Measurements from ENCODE around the gene GALNT14. TPM values are rescaled to one million over a fixed set of nuclear protein-coding genes. Genes with fewer than 3 reads are reported as not detected.

GALNT14 gene
- total RNA-seq, 1 donor from 2014 or later = 1.7 TPM

- Mint-ChIP-seq H3K27ac (no peak overlapping the region), H3K9me3 (no peaks in the 10 kb centered on the region), H3K36me3 (no peaks in the 10 kb centered on the region), H3K4me3 (no peak overlapping the region), H3K4me1 (peaks cover 21% of the 10 kb centered on the region), H3K27me3 (ENCODE audit: low read depth) (peaks cover 9% of the 10 kb centered on the region)
- TF ChIP-seq CTCF (IDR thresholded peaks at IDR 0.05; ENCODE audit: unreplicated experiment) = no peak
- DNase-seq (ENCODE audit: low spot score in 2 of 2, unreplicated experiment in 2 of 2) = no peak
Observed at GRCh38 chr2:30979822-30980245, 158.4 kb downstream of the GALNT14 start.

DNA sequence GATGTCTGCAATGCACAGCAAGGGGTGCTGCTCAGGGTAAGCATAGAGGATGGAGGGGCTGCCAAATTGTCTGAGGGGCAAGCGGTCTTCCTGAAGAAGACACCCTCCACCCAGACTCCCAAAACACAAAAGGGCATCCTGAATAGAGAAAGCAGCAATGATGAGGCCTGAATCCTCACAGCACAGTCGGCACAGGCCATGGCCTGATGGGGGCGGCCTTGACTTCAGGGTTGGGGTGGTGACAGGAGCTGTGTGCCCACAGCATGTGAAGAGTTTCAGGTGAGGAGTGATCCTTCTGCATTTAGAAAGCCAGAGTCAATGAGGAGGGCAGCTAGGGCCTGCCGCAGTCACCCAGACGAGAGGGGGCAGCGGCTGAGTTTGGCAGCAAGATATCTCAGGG is 159.4 kb downstream of the GALNT14 start:
- Mint-ChIP-seq H3K27me3 (ENCODE audit: low read depth) (peaks cover 5% of the 10 kb centered on the region), H3K4me1 (peaks cover 25% of the 10 kb centered on the region), H3K36me3 (no peaks in the 10 kb centered on the region), H3K9me3 (no peaks in the 10 kb centered on the region), H3K27ac (no peak overlapping the region), H3K4me3 (no peak overlapping the region)
- no peak for TF ChIP-seq CTCF (IDR thresholded peaks at IDR 0.05; ENCODE audit: unreplicated experiment)
- no peak for DNase-seq (ENCODE audit: low spot score in 2 of 2, unreplicated experiment in 2 of 2)

DNA sequence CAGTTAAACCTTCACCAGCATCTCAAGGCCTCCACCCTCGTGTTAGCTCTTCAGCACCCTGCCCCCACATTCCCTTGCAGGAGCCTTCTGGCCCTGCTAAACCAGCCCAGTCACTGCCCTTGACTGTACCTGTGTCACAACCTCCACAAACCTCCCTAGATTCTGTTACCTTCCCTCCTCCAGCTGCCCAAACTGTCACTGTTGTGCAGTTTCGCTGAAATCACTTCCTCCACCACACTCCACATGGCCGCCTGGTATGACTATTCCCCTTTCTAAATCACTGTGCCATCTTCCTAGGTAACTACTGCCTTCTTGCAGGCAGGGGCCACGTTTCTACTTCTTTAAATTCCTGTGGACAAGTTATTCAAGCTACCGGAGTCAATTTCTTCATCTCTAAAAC is 160.2 kb downstream of the GALNT14 start:
- Mint-ChIP-seq H3K27ac (no peak overlapping the region), H3K4me1 (peaks cover 25% of the 10 kb centered on the region), H3K4me3 (no peak overlapping the region), H3K36me3 (no peaks in the 10 kb centered on the region), H3K27me3 (ENCODE audit: low read depth) (peaks cover 2% of the 10 kb centered on the region), H3K9me3 (no peaks in the 10 kb centered on the region)
- TF ChIP-seq CTCF (IDR thresholded peaks at IDR 0.05; ENCODE audit: unreplicated experiment) = no peak
- DNase-seq (ENCODE audit: low spot score in 2 of 2, unreplicated experiment in 2 of 2) = no peak

DNA sequence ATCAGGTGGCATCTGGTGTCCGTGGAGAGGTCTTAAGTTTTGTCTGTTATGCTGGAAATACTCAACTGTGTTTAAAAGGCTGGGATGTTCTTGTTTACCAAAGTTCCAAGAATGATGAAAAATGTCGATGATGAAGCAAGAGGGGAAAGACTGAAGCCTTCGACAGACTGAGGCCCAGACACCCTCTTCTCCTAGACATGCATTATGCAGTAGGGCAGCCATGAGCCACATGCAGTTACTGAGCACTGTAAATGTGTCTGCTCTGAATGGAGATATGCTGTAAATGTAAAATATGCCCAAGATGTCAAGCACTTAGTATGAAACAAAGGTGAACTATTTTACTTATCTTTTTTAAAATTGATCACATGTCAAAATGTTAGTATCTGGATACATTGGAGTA is 163.1 kb downstream of the GALNT14 start:
- no peak for TF ChIP-seq CTCF (IDR thresholded peaks at IDR 0.05; ENCODE audit: unreplicated experiment)
- H3K4me3 Mint-ChIP-seq = no peak overlapping the region
- H3K27me3 Mint-ChIP-seq (ENCODE audit: low read depth) = peaks cover 2% of the 10 kb centered on the region
- no peaks in the 10 kb centered on the region for H3K36me3 Mint-ChIP-seq
- H3K27ac Mint-ChIP-seq = no peak overlapping the region
- H3K9me3 Mint-ChIP-seq = no peaks in the 10 kb centered on the region
- peaks cover 16% of the 10 kb centered on the region for H3K4me1 Mint-ChIP-seq
- no peak for DNase-seq (ENCODE audit: low spot score in 2 of 2, unreplicated experiment in 2 of 2)

DNA sequence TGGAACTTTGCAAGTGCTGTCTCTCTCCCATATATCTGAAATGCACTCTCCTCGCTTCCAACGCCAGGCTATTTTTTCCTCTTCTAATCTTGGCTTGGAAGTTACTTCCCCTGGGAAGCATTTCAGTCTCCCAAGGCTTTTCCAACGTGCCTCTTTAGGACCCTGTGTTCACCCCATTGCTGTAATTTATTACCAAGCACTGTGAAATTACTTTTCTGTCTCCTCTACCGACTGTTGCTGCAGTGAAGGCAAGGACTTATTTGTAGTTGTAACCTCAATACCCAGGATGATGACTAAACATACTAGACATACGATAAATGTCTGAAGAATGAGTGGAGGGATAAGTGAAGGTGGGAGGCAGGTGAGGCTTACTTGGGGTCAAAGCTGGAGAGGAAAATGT is 163.7 kb downstream of the GALNT14 start:
- no peak for TF ChIP-seq CTCF (IDR thresholded peaks at IDR 0.05; ENCODE audit: unreplicated experiment)
- Mint-ChIP-seq H3K27ac (no peak overlapping the region), H3K4me1 (peaks cover 10% of the 10 kb centered on the region), H3K27me3 (ENCODE audit: low read depth) (peaks cover 2% of the 10 kb centered on the region), H3K4me3 (no peak overlapping the region), H3K36me3 (no peaks in the 10 kb centered on the region), H3K9me3 (no peaks in the 10 kb centered on the region)
- DNase-seq (ENCODE audit: low spot score in 2 of 2, unreplicated experiment in 2 of 2) = no peak

GRCh38 chr2:30974092-30974491 is 164.1 kb downstream of the GALNT14 start:
- DNase-seq (ENCODE audit: low spot score in 2 of 2, unreplicated experiment in 2 of 2) = no peak
- H3K36me3 Mint-ChIP-seq = no peaks in the 10 kb centered on the region
- no peaks in the 10 kb centered on the region for H3K9me3 Mint-ChIP-seq
- TF ChIP-seq CTCF (IDR thresholded peaks at IDR 0.05; ENCODE audit: unreplicated experiment) = no peak
- H3K4me1 Mint-ChIP-seq = peaks cover 8% of the 10 kb centered on the region
- H3K27ac Mint-ChIP-seq = no peak overlapping the region
- no peak overlapping the region for H3K4me3 Mint-ChIP-seq
- H3K27me3 Mint-ChIP-seq (ENCODE audit: low read depth) = peaks cover 4% of the 10 kb centered on the region

Data from mesothelial cell of epicardium (in vitro differentiated cells).